ENCODE results near the gene ANO7.

ANO7 gene

DNA sequence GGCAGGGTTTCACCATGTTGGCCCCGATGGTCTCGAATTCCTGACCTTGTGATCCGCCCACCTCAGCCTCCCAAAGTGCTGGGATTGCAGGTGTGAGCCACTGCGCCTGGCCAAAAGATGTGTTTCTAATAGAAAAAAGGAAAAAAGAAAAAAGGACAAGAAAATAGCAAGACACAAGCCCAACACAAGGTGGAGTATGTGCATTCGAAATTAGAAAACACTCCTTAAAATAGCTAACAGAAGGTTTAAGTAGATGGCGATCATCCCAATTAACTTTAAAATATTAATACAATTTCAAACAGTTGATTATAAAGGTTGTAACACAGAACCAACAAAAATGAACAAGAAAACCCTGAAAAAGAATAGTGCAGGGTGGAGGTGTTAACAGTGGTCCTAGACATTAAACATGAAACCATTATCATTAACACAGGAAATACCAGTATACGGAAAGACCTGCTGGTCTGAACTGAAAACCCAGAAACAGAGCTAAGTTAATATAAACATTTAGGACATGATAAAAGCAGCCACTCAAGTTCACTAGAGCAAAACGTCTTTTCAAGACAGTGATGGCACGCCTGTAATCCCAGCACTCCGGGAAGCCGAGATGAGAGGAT is 69.0 kb downstream of the ANO7 start:
- no peak for DNase-seq

DNA sequence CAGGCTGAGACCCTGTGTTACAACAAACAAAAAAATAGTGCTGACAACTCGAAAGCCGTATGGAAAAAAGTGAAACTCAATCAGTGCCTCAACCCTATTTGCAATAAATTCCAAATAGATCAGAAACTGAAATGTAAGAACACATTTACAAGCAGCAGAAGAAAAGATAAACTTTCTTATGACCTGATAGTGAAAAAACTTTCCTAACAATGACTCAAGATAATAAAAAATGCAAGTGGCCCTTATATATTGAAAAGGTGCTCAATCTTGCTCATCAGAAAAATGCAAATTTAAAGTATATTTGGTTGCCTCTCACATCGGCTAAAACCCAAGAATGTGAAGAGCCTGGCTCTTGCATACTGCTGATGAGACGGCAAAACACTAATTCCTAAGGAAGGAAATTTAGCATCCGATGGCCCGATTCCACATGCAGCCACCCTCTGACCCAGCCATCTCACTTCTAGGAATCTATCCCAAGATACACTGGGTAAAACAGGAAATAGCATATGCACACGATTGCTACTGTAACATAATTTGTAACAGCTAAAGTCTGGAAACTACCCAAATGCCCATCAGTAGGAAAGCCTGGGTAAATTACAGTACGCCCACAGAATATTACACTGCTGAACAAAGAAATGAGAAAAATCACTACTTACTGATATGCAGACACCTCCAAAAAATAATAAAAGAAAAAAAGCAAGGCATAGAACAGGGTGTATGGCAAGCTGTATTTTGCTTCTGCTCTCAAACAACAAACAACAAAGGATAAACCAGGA is 70.2 kb downstream of the ANO7 start:
- no peak for DNase-seq

DNA sequence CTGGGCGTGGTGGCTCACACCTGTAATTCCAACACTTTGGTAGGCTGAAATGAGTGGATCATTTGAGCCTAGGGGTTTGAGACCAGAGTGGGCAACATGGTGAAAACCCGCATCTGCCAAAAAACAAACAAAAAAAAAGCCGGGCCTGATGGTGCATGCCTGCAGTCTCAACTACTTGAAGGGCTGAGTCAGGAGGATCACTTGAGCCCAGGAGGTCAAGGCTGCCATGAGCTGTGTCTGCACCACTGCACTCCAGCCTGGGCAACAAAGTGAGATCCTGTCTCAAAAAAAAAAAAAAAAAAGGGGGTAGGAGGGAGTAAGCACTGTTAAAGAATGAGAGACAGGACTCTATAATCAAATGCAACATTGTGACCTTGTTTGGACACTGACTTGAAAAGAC is 72.4 kb downstream of the ANO7 start:
- DNase-seq: no peak

DNA sequence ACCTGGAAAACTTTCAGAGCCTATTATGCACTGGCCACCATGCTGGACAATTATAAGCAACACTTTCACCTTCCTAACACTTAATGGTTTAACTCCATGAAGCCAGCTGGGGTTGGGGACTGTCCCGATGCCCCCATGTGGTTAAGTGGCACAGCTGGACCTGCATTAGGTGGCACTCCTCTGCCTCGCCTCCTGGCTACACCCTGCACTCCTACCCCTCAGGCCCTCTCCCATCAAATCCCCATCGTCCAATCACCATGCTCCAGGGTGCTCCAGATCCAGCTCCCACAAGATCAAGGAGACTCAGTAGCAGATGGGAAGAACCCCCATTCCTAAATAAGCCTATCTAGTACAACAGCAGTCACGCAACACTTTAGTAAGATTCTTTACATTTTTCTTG is 73.2 kb downstream of the ANO7 start:
- no peak for DNase-seq

DNA sequence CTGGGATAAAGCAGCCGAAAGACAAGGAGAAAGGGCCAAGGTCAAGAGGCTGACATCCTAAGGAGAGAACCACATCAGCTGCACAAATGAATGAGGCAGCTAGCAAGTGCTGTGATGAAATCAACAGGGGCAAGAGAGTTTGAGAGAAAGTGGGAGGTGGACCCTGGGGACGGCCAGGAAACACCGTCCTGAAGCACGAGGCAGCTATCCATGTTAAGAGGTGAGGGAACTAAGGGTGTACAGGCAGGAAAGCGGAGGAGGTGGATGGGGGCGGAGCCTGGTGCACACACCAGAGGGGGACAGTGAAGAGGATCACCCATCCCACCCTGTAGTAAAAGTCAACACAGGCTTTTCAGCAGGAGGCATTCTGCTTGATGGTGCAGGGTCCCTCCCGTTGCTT is 74.6 kb downstream of the ANO7 start:
- DNase-seq: no peak

DNA sequence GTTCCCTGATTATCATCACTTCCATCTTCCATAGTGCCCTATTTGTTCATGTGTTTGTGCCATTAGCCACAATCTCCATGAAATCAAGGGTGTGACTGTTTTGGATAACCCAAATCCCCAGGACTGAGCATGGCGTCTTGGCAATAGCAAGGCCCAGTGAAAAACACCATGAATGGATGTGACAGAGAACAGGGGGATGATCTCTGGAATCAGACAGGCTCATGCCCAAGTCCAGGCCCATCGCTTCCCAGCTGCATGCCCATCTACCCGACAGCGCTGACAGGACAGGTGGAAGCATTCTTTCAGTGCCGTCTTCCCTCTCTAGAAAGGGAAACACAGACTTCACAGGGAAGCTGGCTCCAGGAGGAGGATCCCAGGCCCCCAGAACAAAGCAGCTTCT is 77.0 kb downstream of the ANO7 start:
- DNase-seq: no peak

DNA sequence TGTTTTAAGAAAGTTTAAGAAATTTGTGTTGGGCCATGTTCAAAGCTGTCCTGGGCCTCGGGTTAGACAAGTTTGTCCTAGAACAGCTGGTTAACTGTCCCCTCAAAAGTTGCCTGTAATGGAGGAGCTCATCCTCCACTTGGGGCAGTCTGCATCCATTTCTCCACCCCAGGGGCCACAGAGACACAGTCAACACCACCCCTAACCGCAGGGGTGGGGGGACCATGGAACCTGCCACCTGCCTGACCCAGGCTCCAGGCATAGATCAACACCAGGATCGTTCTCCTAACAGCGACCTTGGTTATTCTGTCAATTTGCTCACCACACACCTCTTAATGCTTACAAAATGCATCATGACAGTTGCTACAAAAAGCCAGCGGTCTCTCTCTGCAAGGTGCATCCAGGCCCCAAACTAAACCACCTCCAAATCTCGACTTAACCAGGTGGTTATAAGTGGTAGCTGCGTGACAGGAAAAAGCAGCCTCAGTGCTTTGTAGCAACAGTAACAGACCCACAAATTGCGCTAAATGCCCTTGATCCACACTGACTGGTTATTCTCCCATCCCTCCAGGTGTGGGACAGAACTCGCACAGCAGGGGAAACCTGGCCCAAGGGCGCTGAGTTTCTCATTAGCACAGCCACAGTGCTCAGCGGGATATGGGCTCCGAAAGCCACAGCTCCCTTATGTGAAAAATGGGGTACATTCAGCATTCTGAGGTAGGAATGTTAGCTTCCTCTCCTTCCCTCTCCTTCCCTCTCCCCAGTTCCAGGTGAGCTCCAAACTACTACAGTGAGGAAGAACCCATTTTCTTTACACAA is 79.0 kb downstream of the ANO7 start:
- DNase-seq: no peak

DNA sequence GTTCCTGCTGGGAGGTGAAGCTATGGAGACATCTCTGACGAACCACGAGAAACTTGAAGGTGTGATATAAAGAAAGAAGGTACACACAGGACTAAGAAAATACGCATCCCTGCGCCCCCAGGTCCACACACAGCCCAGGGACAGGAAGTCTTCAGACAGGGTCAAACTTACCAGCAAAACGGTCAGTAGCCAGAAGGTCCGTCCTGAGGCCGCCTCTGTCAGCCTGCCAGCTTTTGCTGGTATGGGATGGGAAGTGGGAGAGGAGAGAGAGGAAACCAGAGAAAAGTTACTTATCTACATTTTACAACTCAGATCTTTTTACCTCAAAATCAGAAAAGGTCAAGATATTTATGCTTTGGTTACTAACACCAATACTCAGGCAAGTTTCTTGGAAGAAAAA is 79.8 kb downstream of the ANO7 start:
- no peak for DNase-seq

DNA sequence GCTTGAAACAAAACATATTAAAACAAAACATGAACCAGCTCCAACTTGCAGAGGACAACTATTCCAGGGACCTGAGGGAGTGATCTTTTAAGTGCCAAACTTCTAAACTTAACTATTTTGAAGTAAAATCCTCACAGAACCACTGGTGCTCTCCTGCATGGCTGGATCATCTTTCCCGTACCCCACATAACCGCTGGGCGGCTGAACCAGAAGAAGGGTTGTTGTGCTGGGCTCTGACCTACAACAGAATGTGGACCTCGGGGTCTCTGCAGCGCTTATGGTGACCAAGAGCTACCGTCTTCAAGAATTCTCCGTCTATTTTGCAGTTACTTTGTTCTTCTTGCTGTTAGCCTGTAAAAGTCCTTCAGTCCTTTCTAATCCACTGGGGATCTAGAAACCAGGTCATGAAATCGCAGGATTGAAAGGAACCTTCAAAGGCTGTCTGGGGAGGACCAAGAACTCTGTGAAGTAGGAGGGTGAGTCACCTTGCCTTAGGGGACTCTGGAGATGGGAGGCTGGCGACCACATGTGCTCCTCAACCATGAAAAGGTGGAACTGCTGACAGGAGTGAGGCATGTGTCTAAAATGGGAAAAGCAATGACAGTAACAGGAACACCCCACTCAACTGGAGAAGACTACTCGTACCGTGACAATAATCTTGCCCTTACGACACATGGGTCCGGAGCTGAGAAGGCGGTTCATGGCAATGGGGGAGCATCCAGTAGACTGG is 80.4 kb downstream of the ANO7 start:
- peak; percentile 32 for DNase-seq

DNA sequence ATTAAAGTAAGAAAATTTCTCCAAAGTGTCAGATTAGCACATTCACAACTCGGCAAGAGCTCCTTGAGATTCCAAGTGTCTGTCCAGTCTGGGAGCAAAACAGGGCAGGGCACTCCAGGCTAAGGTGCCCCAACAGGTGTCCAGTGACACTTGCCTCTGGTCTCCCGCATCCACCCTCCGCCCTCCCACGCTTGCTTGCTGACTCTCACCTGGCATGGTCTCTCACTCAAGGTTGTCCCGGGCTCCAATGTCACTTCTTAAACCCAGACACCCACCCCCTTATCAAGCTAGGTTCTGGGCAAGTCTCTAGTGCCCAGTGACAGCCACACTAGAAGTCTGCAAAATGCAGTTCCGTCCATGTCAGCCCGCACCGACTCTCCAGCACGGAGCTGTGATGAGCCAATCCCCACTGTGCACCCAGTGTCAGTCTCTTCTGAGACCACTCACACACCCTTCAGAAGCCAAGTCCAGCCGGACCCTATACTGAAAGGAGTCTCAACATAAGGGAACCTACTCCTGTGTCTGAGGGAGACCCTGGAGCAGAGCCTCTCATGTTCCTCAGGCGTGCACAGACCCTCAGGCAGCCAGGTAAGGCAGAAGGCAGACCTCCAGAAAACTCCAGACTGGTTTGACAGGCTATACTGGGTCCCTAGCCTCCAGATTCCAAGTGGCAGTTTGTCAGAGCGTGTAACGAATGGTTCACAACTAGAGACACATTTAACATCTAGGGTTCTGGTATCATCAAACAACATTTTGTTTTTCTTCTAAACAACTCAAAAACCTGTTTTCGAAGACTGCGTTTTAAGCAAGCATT is 81.4 kb downstream of the ANO7 start:
- DNase-seq: no peak

DNA sequence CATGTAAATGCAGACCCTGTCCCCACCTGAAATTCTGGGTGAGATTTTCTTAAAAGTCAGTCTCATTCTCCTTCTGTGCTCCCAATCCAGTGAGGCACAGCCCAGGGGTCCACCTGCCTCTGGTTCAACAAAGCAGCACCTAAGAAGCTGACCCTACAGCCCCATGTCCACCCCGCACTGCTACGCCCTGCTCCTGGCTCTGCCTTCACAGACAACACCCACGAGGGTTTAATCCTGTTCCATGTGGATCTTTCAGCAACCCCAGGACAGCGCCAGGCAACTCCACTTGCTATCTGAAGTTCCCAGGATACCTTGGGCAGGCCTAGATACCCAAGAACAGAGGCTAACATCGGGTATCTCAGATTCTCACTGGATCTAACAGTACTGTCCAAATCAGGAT is 82.1 kb downstream of the ANO7 start:
- DNase-seq: no peak

DNA sequence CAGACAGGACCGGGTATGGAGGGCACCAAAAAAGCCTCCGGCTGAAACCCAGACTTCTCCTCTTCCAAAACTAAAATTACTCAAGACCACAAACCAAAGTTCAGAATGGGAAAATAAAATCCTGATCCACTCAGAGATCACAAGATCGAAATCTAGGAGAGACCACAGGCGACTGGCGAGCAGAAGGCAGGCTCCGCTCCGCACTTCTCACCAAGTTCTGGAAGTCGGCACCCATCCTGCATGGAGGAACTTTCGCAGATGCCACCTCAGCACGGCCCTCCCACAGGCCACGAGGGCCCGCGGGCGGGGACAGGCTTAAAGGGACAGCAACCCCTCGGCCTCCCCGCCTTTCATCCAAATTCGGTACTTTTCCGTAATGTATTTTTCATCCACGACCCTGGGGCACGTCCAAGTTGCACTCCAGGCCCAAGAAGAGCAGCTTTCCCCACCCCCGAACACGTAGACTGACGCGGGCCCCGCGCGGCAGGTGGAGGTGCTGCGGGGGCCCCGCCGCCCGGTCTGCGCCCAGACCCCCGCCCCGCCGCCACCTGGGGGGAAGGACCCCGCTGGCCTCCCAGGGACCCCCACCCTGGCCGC is 83.3 kb downstream of the ANO7 start:
- peak; percentile 24 for DNase-seq

DNA sequence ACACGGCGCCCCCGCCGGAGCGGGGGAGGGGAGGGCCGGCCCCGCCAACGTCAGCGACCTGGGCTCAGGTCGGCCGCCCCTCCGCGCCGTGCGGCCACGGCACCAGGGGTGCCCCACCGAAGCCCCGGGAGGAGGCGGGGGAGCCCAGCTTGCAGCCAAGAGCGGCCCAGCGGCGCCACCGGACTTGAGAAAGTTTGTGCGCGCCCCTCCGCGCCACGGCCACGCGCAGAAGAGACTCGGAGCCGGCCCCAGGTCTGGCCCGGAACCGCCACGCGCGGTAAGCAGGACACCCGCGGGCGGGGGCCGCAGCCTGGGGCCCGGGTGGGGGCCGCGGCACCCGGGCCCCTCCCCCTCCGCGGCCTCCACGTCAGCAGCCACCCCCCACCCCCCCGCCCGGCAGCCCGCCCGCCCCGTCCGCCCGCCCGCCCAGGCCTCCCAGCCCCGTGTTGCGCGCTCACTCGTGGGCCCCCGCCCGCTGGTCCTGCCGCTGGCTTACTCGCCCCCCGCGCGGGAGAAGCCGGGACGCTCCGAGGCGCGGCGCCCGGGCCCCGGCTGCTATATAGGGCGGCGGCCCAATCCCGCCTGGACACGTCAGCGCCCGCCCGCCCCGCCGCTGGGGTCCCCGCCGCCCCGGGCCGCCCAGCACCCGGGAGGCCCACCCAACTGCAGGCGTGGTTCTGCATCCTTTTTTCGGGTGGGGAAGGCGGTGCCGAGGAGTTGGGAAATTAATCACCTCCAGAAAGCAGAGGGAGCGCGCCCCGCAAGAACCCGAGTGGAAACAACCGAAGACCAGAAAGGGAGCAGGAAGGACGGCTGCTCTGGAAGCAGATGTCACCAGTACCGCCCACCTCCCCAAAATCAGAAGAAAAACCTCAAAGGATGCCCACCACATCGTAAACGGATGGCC is 84.1 kb downstream of the ANO7 start:
- DNase-seq: peak; percentile 59

DNA sequence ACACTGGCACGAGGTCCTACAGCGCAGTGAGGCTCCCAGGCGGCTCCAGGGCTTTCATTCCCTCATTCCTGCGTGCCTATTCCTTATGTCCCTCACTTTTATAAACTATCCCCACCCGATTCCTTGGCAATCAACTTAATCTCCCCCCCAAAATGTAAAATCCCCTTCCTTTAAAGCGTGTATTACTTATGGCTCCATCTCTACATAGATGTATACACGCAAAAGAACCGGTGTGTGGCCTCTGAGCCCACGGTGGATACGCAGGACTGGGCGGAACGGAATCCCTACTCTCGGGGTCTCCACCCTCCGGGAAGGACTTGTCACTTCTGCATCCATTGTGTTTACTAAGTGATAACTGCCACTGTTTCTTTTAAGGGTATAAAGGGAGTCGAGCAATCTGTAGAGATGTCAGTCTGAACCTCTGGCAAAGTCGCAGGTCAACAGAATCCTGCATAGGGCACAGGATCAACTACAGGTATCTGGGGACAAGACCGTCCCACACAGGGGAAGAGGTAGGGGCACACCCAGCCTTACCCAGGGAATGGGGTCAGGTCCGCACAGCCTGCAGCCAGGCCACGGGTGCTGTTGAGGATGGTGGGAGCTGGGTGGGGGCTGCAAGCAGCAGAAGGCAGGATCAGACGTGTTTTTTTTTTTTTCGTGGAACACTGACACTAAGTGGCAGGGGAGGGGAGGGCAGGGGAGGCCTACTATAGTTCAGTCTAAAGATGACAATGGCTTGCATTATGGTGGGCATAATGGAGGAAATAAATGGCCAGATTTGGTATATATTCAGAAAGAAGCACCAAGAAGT is 84.9 kb downstream of the ANO7 start:
- DNase-seq: no peak

DNA sequence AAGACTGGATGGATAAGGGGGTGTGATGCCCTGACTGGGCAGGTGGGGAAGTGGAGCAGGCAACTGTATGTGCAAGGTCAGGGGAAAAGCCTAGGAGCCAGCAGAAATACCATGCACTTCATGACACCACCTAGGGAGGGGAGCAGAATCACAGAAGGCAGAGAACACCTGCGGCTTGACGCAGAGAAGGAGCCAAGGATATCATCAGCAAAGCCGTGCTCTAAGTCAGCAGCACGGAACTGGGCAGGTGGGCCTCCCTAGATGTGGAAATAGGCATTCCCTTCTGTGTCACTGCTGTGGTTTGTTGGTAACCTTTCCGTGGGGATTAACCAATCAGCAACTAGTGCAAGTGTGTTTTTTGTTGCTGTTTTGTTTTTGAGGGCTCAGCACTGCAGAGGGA is 85.7 kb downstream of the ANO7 start:
- DNase-seq: no peak
